Measurements from ENCODE around the gene PTH2.

Gene PTH2

GRCh38 chr19:49431330-49431749 is 8.1 kb upstream of the PTH2 start:
- Histone ChIP-seq H3K27me3 (replicated peaks; ENCODE audit: control insufficient read depth, insufficient read depth, low read length, poor library complexity, severe bottlenecking) (peaks cover 74% of the 10 kb centered on the region), H3K27ac (ENCODE audit: insufficient read depth, low read length, poor library complexity, severe bottlenecking) (no peak overlapping the region), H3K4me3 (ENCODE audit: insufficient read depth, low read depth, low read length, poor library complexity, severe bottlenecking) (no peak overlapping the region), H3K36me3 (ENCODE audit: control insufficient read depth, insufficient read depth, low read length) (no peaks in the 10 kb centered on the region), H3K4me1 (ENCODE audit: control insufficient read depth, insufficient read depth, low read length, poor library complexity, severe bottlenecking) (peaks cover 37% of the 10 kb centered on the region), H3K9me3 (ENCODE audit: control insufficient read depth, low read length) (no peaks in the 10 kb centered on the region)
- DNase-seq: no peak

GRCh38 chr19:49430678-49431329 is 7.6 kb upstream of the PTH2 start:
- no peak for DNase-seq
- no peak overlapping the region for H3K4me3 ChIP-seq (ENCODE audit: insufficient read depth, low read depth, low read length, poor library complexity, severe bottlenecking)
- H3K9me3 ChIP-seq (ENCODE audit: control insufficient read depth, low read length): no peaks in the 10 kb centered on the region
- H3K27me3 ChIP-seq (replicated peaks; ENCODE audit: control insufficient read depth, insufficient read depth, low read length, poor library complexity, severe bottlenecking): peaks cover 74% of the 10 kb centered on the region
- no peaks in the 10 kb centered on the region for H3K36me3 ChIP-seq (ENCODE audit: control insufficient read depth, insufficient read depth, low read length)
- H3K27ac ChIP-seq (ENCODE audit: insufficient read depth, low read length, poor library complexity, severe bottlenecking): no peak overlapping the region
- peaks cover 39% of the 10 kb centered on the region for H3K4me1 ChIP-seq (ENCODE audit: control insufficient read depth, insufficient read depth, low read length, poor library complexity, severe bottlenecking)

- Histone ChIP-seq H3K27me3 (replicated peaks; ENCODE audit: control insufficient read depth, insufficient read depth, low read length, poor library complexity, severe bottlenecking) (peaks cover 75% of the 10 kb centered on the region), H3K36me3 (ENCODE audit: control insufficient read depth, insufficient read depth, low read length) (no peaks in the 10 kb centered on the region), H3K4me1 (ENCODE audit: control insufficient read depth, insufficient read depth, low read length, poor library complexity, severe bottlenecking) (peaks cover 40% of the 10 kb centered on the region), H3K27ac (ENCODE audit: insufficient read depth, low read length, poor library complexity, severe bottlenecking) (no peak overlapping the region), H3K4me3 (ENCODE audit: insufficient read depth, low read depth, low read length, poor library complexity, severe bottlenecking) (no peak overlapping the region), H3K9me3 (ENCODE audit: control insufficient read depth, low read length) (no peaks in the 10 kb centered on the region)
- no peak for DNase-seq
Observed at GRCh38 chr19:49430172-49430677, 7.0 kb upstream of the PTH2 start.

- no peak for DNase-seq
- Histone ChIP-seq H3K4me3 (ENCODE audit: insufficient read depth, low read depth, low read length, poor library complexity, severe bottlenecking) (peak overlapping the region; percentile 20), H3K9me3 (ENCODE audit: control insufficient read depth, low read length) (no peaks in the 10 kb centered on the region), H3K4me1 (ENCODE audit: control insufficient read depth, insufficient read depth, low read length, poor library complexity, severe bottlenecking) (peaks cover 45% of the 10 kb centered on the region), H3K27me3 (replicated peaks; ENCODE audit: control insufficient read depth, insufficient read depth, low read length, poor library complexity, severe bottlenecking) (peaks cover 71% of the 10 kb centered on the region), H3K36me3 (ENCODE audit: control insufficient read depth, insufficient read depth, low read length) (no peaks in the 10 kb centered on the region), H3K27ac (ENCODE audit: insufficient read depth, low read length, poor library complexity, severe bottlenecking) (no peak overlapping the region)
Observed at GRCh38 chr19:49428547-49429451, 5.6 kb upstream of the PTH2 start.

GRCh38 chr19:49427855-49428546 is 4.8 kb upstream of the PTH2 start:
- no peaks in the 10 kb centered on the region for H3K36me3 ChIP-seq (ENCODE audit: control insufficient read depth, insufficient read depth, low read length)
- H3K27ac ChIP-seq (ENCODE audit: insufficient read depth, low read length, poor library complexity, severe bottlenecking): no peak overlapping the region
- peaks cover 68% of the 10 kb centered on the region for H3K27me3 ChIP-seq (replicated peaks; ENCODE audit: control insufficient read depth, insufficient read depth, low read length, poor library complexity, severe bottlenecking)
- H3K4me1 ChIP-seq (ENCODE audit: control insufficient read depth, insufficient read depth, low read length, poor library complexity, severe bottlenecking): peaks cover 47% of the 10 kb centered on the region
- no peaks in the 10 kb centered on the region for H3K9me3 ChIP-seq (ENCODE audit: control insufficient read depth, low read length)
- H3K4me3 ChIP-seq (ENCODE audit: insufficient read depth, low read depth, low read length, poor library complexity, severe bottlenecking): peak overlapping the region; percentile 20
- no peak for DNase-seq

GRCh38 chr19:49427339-49427738 is 4.1 kb upstream of the PTH2 start:
- Histone ChIP-seq H3K27me3 (replicated peaks; ENCODE audit: control insufficient read depth, insufficient read depth, low read length, poor library complexity, severe bottlenecking) (peaks cover 68% of the 10 kb centered on the region), H3K4me3 (ENCODE audit: insufficient read depth, low read depth, low read length, poor library complexity, severe bottlenecking) (no peak overlapping the region)

GRCh38 chr19:49425922-49426592 is 2.8 kb upstream of the PTH2 start:
- H3K4me3 ChIP-seq (ENCODE audit: insufficient read depth, low read depth, low read length, poor library complexity, severe bottlenecking): no peak overlapping the region
- H3K27ac ChIP-seq (ENCODE audit: insufficient read depth, low read length, poor library complexity, severe bottlenecking): no peak overlapping the region
- no peak for DNase-seq
- H3K9me3 ChIP-seq (ENCODE audit: control insufficient read depth, low read length): no peaks in the 10 kb centered on the region
- H3K4me1 ChIP-seq (ENCODE audit: control insufficient read depth, insufficient read depth, low read length, poor library complexity, severe bottlenecking): peaks cover 52% of the 10 kb centered on the region
- H3K27me3 ChIP-seq (replicated peaks; ENCODE audit: control insufficient read depth, insufficient read depth, low read length, poor library complexity, severe bottlenecking): peaks cover 64% of the 10 kb centered on the region
- H3K36me3 ChIP-seq (ENCODE audit: control insufficient read depth, insufficient read depth, low read length): no peaks in the 10 kb centered on the region

More at GRCh38 chr19:49427339-49427738, 4.1 kb upstream of the PTH2 start:
- Histone ChIP-seq H3K27ac (ENCODE audit: insufficient read depth, low read length, poor library complexity, severe bottlenecking) (no peak overlapping the region), H3K36me3 (ENCODE audit: control insufficient read depth, insufficient read depth, low read length) (no peaks in the 10 kb centered on the region), H3K4me1 (ENCODE audit: control insufficient read depth, insufficient read depth, low read length, poor library complexity, severe bottlenecking) (peaks cover 47% of the 10 kb centered on the region), H3K9me3 (ENCODE audit: control insufficient read depth, low read length) (no peaks in the 10 kb centered on the region)
- DNase-seq: no peak

- Histone ChIP-seq H3K27me3 (replicated peaks; ENCODE audit: control insufficient read depth, insufficient read depth, low read length, poor library complexity, severe bottlenecking) (peaks cover 62% of the 10 kb centered on the region), H3K4me3 (ENCODE audit: insufficient read depth, low read depth, low read length, poor library complexity, severe bottlenecking) (no peak within 1 kb of the TSS), H3K4me1 (ENCODE audit: control insufficient read depth, insufficient read depth, low read length, poor library complexity, severe bottlenecking) (peaks cover 55% of the 10 kb centered on the region), H3K36me3 (ENCODE audit: control insufficient read depth, insufficient read depth, low read length) (no peaks in the 10 kb centered on the region), H3K27ac (ENCODE audit: insufficient read depth, low read length, poor library complexity, severe bottlenecking) (no peak within 1 kb of the TSS), H3K9me3 (ENCODE audit: control insufficient read depth, low read length) (no peaks in the 10 kb centered on the region)
- DNase-seq: no peak
Observed at GRCh38 chr19:49425178-49425577, 1.9 kb upstream of the PTH2 start, which contains the start of gene GFY. Gene GFY (plus strand): TSS chr19:49425388. CDS start chr19:49426431, 1,043 bp downstream.

GRCh38 chr19:49423985-49424303 is 703 bp upstream of the PTH2 start:
- H3K9me3 ChIP-seq (ENCODE audit: control insufficient read depth, low read length): no peaks in the 10 kb centered on the region
- peaks cover 57% of the 10 kb centered on the region for H3K27me3 ChIP-seq (replicated peaks; ENCODE audit: control insufficient read depth, insufficient read depth, low read length, poor library complexity, severe bottlenecking)
- H3K27ac ChIP-seq (ENCODE audit: insufficient read depth, low read length, poor library complexity, severe bottlenecking): no peak overlapping the region
- peaks cover 55% of the 10 kb centered on the region for H3K4me1 ChIP-seq (ENCODE audit: control insufficient read depth, insufficient read depth, low read length, poor library complexity, severe bottlenecking)
- no peak overlapping the region for H3K4me3 ChIP-seq (ENCODE audit: insufficient read depth, low read depth, low read length, poor library complexity, severe bottlenecking)
- DNase-seq: no peak
- H3K36me3 ChIP-seq (ENCODE audit: control insufficient read depth, insufficient read depth, low read length): no peaks in the 10 kb centered on the region
